ENCODE measurements around the gene POLDIP2. TPM values are rescaled to one million over a fixed set of nuclear protein-coding genes. Genes with fewer than 3 reads are reported as not detected.

The POLDIP2 gene
- total and polyA plus RNA-seq, 12 donors = 74.2 to 204 (median 175) TPM

DNA sequence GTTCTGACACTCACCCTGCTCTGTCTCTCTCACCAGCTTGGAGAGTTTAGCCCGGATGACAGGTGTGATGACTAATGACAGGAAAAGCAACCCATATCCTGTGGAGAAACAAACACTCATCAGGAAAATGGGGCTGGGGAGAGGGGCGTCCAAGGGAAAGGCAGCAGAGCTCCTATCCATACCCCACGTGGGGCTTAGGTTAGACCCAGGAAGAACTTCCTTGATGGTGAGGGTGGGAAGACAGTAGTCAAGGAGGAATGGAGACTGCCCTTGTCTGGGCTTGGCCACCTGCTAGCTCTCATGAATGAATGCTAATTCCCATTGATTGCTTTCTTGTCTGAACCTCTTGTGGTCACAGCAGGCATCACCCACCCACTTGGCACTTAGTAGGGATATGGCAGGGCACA lies 44.9 kb upstream of the POLDIP2 start:
- TF ChIP-seq POLR2A (IDR thresholded peaks at IDR 0.05) = no peak
- TF ChIP-seq, protein P1, sequence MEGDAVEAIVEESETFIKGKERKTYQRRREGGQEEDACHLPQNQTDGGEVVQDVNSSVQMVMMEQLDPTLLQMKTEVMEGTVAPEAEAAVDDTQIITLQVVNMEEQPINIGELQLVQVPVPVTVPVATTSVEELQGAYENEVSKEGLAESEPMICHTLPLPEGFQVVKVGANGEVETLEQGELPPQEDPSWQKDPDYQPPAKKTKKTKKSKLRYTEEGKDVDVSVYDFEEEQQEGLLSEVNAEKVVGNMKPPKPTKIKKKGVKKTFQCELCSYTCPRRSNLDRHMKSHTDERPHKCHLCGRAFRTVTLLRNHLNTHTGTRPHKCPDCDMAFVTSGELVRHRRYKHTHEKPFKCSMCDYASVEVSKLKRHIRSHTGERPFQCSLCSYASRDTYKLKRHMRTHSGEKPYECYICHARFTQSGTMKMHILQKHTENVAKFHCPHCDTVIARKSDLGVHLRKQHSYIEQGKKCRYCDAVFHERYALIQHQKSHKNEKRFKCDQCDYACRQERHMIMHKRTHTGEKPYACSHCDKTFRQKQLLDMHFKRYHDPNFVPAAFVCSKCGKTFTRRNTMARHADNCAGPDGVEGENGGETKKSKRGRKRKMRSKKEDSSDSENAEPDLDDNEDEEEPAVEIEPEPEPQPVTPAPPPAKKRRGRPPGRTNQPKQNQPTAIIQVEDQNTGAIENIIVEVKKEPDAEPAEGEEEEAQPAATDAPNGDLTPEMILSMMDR (IDR thresholded peaks at IDR 0.05) = no peak
- intact Hi-C loops (cut with DNase I) = loop anchor here in 1 of 2 donors (10.0 kb wide), 1 partner anchor 63 kb away; no protein-coding TSS in a partner anchor
- Histone ChIP-seq H3K27ac (no peak overlapping the region), H3K4me1 (replicated peaks in 1 of 2) (peaks cover 35 to 59% of the 10 kb centered on the region in 2 donors), H3K36me3 (replicated peaks in 1 of 2) (peaks cover 0 to 38% of the 10 kb centered on the region in 2 donors), H3K4me3 (no peak overlapping the region), H3K9me3 (replicated peaks in 1 of 3) (no peaks in the 10 kb centered on the region), H3K27me3 (no peaks in the 10 kb centered on the region)
- WGBS, 4 donors = 34 to 46% (median 44%) methylated on average over 3 of the region's 3 CpGs
- no peak for DNase-seq

DNA sequence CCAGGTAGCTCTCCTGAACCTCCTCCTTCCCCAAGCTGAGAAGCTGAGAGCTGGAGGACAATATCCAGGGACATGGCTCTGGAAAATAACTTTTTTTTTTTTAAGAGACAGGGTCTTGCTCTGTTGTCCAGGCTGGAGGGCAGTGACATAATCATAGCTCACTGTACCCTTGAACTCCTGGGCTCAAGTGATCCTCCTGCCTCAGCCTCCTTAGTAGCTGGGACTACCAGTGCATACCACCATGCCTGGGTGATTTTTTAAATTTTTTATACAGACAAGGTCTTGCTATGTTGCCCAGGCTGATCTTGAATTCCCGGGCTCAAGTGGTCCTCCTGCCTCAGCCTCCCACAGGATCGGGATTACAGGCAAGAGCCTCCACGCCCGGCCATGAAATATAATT lies 42.5 kb upstream of the POLDIP2 start:
- DNase-seq = no peak

DNA sequence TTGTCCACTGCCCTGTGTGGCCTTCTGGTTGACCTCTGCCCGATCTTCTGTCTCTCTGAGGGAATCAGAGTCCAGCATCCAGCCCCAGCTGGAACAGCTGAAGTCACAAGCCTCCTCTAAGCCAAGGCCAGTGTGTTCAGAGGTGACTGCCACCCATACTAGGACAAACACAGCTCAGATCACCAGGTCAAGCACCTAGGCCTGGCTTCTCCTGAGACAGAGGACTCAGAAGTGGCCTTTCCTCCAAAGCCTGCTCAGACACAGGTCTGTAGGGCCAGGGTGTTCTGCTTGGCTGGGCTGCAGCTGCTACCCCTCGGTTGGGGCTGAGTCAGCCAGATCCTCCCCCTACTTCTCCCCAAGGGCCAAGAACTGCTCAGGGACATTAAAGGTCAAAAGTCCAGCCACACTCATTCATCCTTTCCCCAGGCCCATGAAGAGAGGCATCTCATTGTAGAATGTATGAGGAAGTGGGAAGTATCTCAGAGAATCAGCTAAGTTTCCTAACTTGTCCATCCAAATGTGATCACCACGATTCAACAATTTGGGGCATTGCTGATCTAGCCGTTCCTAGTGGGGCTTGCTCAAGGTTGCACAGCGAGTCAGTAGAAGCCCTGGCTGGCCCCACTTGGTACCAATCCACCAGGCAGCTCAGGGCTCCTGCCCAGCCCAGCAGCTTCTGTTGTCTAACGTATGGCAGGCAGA lies 41.1 kb upstream of the POLDIP2 start:
- H3K4me1 ChIP-seq (replicated peaks in 1 of 2) = peaks cover 22 to 40% of the 10 kb centered on the region in 2 donors
- DNase-seq = peak in 5 of 7 donors; percentile 53 to 78 (median 66)
- peak in 1 of 2 donors; percentile 23 for TF ChIP-seq POLR2A (IDR thresholded peaks at IDR 0.05)
- TF ChIP-seq, protein P1 (IDR thresholded peaks at IDR 0.05) = no peak
- H3K36me3 ChIP-seq (replicated peaks in 1 of 2) = peaks cover 0 to 61% of the 10 kb centered on the region in 2 donors
- 27 to 42% (median 35%) methylated on average over 4 to 6 of the region's 6 CpGs for WGBS, 4 donors
- no peaks in the 10 kb centered on the region for H3K27me3 ChIP-seq
- H3K4me3 ChIP-seq = no peak overlapping the region
- no peaks in the 10 kb centered on the region for H3K9me3 ChIP-seq (replicated peaks in 1 of 3)
- peak overlapping the region; percentile 20 to 77 (median 42) for H3K27ac ChIP-seq
- intact Hi-C loops (cut with DNase I) = no loop called here

More for the DNA sequence above, 42.5 kb upstream of the POLDIP2 start:
- Histone ChIP-seq H3K4me1 (replicated peaks in 1 of 2) (peaks cover 26 to 54% of the 10 kb centered on the region in 2 donors), H3K36me3 (replicated peaks in 1 of 2) (peaks cover 0 to 53% of the 10 kb centered on the region in 2 donors), H3K9me3 (replicated peaks in 1 of 3) (no peaks in the 10 kb centered on the region), H3K27me3 (no peaks in the 10 kb centered on the region), H3K27ac (peak overlapping the region in 2 of 5 donors; percentile 67 to 77), H3K4me3 (no peak overlapping the region)
- TF ChIP-seq, protein P1 (IDR thresholded peaks at IDR 0.05) = no peak
- TF ChIP-seq POLR2A (IDR thresholded peaks at IDR 0.05) = no peak
- 89 to 98% (median 96%) methylated on average over 4 of the region's 4 CpGs for WGBS, 4 donors
- intact Hi-C loops (cut with DNase I) = loop anchor here in 1 of 2 donors (10.0 kb wide), 1 partner anchor 65 kb away; no protein-coding TSS in a partner anchor

DNA sequence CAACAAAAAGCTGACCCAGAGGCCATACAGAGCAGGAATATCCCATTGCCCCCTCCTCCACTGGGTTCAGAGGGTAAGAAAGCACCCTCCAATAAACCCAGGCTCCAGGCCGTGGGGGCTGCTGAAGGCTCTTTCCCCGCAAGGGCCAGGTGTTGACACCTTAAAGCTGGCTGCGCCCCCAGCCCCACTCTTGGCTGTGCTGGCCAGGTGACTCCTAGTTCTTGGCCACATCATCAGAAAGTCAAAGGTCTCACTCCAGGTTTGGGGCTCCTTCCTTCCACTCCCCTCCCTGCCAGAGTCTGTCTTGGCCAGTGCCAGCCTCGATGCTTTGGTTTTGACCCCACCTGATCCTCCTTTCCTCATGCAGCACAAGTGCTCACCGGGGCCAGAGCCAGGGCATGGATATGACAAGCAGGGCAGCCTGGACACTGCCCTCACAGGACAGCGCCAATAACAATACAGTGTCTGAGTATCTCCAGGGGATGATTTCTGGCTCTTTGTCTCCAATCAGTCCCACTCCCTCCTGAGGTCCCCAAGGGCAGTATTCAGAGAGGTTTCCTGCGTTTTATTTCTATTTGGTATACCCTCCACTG lies 40.5 kb upstream of the POLDIP2 start:
- Histone ChIP-seq H3K4me1 (replicated peaks in 1 of 2) (peaks cover 22 to 36% of the 10 kb centered on the region in 2 donors), H3K36me3 (replicated peaks in 1 of 2) (peaks cover 0 to 66% of the 10 kb centered on the region in 2 donors), H3K27me3 (no peaks in the 10 kb centered on the region), H3K9me3 (replicated peaks in 1 of 3) (no peaks in the 10 kb centered on the region), H3K4me3 (no peak overlapping the region), H3K27ac (peak overlapping the region; percentile 20 to 77 (median 42))
- DNase-seq = peak in 2 of 7 donors; percentile 28 to 38
- no peak for TF ChIP-seq POLR2A (IDR thresholded peaks at IDR 0.05)
- TF ChIP-seq, protein P1 (IDR thresholded peaks at IDR 0.05) = no peak
- intact Hi-C loops (cut with DNase I) = no loop called here
- WGBS, 4 donors = 51 to 73% (median 67%) methylated on average over 5 to 7 of the region's 7 CpGs
